Ecto neural progenitor cell (in vitro differentiated cells): ENCODE results near the gene CBARP.
A peak's percentile ranks its signal among the peaks of the same experiment; 100 is the strongest.

Experiments used
- DNase-seq: peaks from one replicate; pipeline ENCODE4 v3.0.0-alpha.2; 2018; ENCODE audit warnings: low spot score

CBARP gene

GRCh38 chr19:1227304-1228054 is 10.3 kb downstream of the CBARP start:
- no peak for DNase-seq

GRCh38 chr19:1226522-1227303 is 11.1 kb downstream of the CBARP start:
- DNase-seq = no peak

DNA sequence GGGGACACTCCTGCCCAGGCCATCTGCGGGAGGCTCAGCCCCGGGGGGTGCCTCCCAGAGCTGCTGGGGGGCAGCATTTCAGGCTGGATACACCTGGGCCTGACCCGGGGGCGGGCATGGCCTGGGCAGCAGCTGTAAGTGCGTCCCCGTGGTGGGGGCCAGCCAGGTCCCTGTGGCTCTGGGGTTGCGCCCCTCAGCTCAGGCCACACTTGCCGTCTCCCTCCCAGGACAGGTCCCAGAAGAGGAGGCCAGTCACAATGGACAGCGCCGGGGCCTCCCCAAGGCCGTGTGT is 11.6 kb downstream of the CBARP start:
- no peak for DNase-seq

DNA sequence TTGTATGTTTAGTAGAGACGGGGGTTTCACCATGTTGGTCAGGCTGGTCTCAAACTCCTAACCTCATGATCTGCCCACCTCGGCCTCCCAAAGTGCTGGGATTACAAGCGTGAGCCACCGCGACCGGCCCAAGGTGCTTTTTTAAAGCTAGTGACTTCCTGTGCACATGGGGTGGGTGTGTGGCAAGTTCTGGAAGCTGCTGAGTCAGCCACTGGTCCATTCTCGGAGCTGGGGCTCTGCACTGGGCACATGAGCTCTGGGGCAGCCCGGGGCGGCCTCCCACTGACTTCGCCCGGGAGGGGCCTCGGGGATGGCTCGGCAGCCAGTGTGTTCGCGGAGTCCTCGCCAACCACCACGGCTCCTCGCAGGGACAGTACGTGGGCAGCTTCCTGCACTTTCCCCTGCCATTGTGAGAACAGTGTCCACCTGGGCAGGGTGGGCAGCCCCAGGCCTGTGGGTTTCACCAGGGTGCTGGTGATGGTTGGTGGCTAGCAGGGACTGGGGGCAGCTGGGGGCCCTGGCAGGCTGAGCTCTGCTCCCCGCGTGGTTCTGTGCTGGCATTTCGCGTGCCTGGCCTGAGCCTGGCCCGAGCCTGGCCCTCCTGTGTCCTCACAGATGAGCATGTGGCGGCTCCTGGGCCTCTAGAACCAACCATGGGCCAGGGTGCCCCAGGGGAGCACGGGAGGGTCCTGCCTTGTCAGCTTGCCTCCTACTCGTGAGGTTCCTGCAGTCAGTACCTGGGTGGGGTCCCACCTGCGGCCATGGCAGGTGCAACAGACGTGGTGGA is 12.2 kb downstream of the CBARP start:
- DNase-seq = no peak

- no peak for DNase-seq
Observed at GRCh38 chr19:1224847-1225246, 13.0 kb downstream of the CBARP start.

- no peak for DNase-seq
Observed at GRCh38 chr19:1224047-1224825, 13.6 kb downstream of the CBARP start.

DNA sequence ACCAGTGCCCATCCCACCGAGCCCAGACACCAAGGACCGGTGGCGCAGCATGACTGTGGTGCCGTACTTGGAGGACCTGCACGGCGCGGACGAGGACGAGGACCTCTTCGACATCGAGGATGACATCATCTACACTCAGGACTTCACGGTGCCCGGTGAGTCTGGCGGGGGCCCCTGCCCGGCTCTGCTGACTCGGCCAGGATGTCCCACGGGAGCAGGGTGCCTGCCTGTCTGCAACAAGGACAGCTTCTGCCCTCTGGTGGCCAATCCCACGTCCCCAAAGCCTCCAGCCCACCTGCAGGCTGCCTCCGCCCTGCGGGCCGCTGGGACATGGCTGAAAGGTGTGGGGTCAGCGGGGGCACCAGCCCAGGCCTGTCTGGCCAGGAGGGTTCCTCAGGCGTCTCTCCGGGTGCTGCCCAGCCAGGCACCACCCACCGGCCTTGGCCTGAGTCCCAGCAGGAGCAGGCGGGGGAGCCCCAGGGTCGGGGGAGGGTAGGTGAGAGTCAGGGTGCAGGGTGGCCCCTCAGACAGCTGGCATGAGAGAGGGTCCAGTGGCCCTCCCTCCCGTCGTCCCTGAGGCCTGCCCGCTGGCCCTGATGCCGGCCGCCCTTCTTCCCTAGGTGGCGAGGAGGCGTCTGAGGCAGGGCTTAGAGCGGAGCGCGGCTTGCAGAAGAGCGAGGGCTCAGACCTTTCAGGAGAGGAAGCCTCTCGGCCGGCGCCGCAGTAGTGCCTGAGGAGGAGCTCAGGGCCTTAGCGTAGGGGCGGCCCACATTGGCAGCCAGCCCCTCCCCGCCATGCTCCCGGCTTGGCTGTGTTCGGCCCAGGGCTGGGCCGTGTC is 14.6 kb downstream of the CBARP start:
- no peak for DNase-seq

DNA sequence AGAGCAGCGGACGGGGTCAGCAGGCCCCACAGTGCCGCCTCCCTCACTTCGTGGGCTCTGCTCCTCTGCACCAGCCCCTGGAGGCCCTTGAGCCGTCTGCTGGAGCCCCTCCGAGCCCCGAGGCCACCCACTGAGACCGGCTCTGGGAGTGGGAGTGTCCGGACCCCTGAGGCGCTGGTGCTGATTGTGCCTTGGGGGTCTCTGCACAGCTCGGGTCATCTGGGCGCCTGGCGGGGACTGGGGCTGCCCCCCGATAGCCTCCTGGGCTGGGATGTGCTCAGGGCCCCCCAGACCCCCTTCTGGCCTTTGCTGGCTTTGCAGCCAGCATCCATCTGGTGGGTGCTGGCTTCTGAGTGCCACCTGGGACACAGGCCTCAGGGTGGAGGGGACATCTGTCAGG is 15.4 kb downstream of the CBARP start:
- DNase-seq = no peak

DNA sequence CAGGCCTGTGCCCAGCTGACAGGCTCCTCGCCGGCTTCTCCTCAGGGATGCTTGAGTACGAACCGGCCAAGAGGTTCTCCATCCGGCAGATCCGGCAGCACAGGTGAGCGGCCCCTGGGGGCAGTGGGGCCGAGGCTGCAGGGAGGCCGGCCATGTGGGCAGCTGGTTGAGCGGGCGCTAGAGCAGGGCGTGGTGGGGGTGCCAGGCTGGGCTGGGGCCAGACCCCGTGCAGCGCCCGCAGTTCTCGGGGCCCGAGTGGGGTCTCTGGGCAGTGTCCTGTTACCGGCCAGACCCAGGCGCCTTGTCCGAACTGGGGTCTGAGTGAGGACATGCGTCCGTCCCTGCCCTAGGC is 15.9 kb downstream of the CBARP start:
- DNase-seq = no peak

DNA sequence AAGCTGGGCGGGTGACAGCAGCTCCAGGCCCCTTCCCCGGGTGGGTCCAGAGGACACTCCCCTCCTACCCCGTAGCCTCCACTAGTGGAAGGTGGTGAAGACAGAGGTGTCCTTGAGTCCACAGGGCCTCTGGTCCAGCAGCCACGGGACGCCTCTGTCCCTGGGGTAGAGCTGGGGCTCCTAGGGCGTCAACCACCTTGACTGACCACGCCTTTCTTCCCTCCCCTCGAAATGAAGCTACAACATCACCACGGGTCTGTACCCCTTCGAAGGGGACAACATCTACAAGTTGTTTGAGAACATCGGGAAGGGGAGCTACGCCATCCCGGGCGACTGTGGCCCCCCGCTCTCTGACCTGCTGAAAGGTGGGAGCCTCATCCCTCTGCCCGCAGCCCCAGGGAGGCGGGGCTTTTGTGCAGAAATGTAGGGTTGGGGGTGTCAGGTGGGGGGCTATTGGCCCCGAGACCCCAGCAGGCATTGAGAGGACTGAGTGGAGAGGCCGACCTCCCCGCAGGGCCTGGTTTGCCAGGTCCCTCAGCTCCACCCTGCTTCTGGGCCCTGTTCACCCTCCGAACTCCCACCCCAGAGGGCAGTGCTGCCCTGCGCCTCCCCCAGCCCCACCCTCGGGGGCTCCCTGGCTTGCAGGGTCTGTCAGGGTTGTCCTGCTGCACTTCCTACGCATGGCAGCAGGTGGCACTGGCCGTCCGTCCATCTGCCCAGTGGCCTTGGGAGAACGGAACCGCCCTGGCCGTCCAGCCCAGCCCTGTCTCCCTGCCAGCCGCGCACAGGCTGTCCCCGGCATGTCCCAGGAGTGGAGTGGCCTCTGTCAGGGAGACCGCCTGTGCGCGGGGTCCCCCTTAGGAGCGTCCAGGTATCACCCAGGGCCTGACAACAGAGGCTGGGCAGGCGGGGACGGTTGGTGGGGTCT is 16.6 kb downstream of the CBARP start:
- DNase-seq = peak; percentile 78

DNA sequence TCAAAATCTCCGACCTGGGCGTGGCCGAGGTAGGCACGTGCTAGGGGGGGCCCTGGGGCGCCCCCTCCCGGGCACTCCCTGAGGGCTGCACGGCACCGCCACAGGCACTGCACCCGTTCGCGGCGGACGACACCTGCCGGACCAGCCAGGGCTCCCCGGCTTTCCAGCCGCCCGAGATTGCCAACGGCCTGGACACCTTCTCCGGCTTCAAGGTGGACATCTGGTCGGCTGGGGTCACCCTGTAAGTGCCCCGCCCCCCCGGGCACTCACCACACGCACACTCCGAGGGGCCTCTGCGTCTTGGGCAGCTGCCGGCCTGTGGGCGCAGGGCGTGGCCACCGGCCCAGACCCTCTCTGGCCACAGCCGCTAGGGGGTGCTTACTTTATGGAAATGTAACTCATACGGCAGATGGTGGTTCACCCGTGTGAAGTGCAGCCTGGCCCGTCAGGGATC is 17.3 kb downstream of the CBARP start:
- DNase-seq = no peak

DNA sequence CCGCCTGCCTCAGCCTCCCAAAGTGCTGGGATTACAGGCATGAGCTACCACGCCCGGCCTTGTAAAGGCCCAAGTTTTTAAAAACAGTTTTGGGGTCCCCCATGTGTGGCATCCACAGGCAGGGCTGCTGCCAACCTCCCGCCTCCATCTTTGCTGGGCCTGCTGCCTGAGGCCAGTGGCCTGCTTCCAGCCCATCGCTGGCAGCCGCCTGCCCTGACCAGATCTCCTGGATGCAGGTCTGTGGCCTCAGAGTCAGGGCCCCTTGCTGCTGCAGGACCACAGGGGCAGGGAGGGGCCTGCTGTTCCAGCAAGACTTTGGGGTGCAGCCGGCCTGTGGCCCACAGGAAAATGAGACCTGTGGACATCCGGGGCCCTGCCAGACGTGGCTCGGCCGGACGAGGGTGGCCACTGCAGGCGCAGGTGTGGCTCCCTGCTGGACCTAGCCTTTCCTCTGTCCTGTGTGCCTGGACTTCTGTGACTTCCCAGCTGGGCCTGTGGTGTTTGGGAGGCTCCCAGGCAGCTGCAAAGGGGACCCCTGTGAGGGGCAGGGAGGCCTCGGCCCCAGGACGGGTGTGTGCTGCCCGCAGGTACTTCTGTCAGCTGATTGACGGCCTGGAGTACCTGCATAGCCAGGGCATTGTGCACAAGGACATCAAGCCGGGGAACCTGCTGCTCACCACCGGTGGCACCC is 17.9 kb downstream of the CBARP start:
- DNase-seq = no peak

DNA sequence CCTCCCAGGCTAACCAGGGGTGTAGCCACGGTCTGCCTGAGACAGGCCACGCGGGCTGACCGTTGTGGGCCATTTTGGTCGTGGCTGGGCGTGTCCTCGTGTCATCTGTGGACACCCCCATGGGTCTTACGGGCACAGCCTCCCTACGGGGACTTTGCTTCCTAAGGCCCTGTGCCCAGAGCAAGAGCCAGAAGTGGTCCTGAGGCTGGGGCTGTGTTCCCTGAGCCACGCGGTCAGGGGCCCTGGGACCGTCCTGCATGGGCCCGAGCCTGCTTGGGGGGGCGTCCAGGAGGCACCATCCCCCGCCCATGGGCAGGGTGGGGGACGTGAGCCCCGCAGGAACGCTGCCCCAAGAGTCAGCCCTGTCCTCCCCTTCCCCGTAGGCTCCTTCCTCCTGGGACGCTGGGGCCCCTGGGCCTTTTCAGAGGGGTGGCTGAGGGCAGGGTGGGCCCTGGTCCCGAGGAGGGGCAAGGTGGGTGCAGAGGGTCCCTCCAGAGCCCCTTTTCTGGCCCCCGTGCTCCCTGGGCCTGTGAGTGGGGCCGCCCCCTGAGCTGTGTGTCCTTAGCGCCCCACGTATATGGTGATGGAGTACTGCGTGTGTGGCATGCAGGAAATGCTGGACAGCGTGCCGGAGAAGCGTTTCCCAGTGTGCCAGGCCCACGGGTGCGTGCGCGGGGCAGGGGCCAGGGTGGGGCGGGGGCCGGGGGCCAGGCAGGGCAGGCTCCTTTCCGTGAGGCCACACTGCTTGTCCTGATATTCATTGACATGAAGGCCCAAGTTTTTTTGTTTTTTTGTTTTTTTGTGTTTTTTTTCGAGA is 18.8 kb downstream of the CBARP start:
- DNase-seq = no peak

DNA sequence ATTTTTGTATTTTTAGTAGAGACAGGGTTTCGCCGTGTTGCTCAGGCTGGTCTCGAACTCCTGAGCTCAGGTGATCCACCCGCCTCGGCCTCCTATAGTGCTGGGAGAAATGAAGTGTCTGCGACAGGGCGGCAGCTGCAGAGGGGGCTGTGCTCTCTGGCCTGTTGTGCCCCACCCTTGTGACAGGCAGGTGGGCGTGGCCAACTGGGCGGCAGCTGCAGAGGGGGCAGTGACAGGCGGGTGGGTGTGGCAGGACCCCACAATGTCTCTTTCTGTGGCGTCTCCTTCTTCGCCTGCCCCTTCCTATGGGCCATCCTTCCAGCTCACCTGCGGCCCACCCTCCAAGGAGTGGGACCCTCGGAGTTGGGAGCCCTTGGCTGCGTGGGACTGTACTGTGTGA is 20.4 kb downstream of the CBARP start:
- no peak for DNase-seq

GRCh38 chr19:1216756-1217155 is 21.0 kb downstream of the CBARP start:
- no peak for DNase-seq

GRCh38 chr19:1214862-1215731 is 22.7 kb downstream of the CBARP start:
- no peak for DNase-seq

DNA sequence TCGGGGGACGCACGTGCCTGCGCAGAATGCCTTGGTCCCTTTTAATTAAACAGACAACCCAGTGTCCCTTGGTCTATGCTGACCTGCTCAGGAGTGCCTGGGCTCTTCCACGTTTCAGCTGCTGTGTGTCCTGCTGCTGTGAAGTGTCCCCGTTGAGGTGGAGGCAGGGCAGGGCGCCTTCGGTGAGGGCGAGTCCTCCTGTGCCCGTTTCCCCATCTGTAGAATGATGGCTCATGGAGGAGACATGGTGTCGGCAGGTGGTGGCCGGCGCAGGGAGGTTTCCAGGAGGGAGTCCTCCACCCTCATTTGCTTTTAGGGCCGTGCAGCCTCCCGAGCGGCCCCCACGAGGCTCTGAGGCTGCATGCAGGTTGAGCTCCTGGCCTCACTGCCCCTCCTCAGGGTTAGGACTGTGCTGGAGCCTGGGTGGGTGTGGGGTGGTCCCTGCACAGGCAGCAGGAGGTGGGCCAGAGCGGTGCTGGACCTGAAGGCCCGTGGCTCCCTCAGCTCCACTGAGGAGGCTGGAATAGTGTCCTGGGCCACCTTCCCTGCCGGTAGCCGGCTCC is 23.4 kb downstream of the CBARP start:
- no peak for DNase-seq
